Limb (tissue), 2 donors: ENCODE data around the gene RPL35A.
"Not testable (repeated sequence)": the region's sequence is repeated elsewhere in the genome, so short reads cannot be mapped to it uniquely, and the experiment has no call there.

ENCODE experiments used
- DNase-seq, 2 donors: peaks; one replicate each; pipeline ENCODE4 v3.0.0-alpha.2; 2016; ENCODE audit errors: extremely low spot score in 2 of 2

The RPL35A gene

GRCh38 chr3:197949778-197950676 is at the start of gene RPL35A:
Gene RPL35A, plus strand, starts transcription at chr3:197950190. Its CDS starts 778 bp downstream, at chr3:197950968.
- DNase-seq, result peak; percentile 93 to 98

DNA sequence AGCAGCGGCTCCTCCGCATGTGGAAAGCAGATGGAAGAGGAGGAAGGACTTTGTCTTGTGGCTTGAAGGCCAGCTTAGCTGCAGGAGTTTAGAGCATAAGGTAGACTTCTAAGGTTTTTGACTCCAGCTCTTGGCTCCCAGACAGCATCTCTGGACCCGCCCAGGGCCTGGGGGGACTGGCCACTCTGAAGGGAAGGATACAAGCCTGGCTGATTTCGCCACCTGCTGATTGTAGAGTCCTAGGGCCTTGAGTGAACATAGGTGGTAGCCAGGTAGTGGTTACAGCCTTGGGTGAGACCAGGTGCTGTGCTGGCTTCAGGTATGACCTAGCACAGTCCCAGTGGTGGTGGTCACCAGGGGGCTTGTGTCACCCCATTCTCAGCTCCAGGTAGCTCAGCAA is 48.4 kb upstream of the RPL35A start:
- DNase-seq, result no peak

- DNase-seq, result peak; percentile 69 to 86
These were observed 43.8 kb upstream of the RPL35A start for GRCh38 chr3:197906023-197906849.

GRCh38 chr3:197906850-197907187 is 43.2 kb upstream of the RPL35A start:
- DNase-seq, result no peak

- no peak for DNase-seq
These were observed 42.8 kb upstream of the RPL35A start for GRCh38 chr3:197907196-197907595.

DNA sequence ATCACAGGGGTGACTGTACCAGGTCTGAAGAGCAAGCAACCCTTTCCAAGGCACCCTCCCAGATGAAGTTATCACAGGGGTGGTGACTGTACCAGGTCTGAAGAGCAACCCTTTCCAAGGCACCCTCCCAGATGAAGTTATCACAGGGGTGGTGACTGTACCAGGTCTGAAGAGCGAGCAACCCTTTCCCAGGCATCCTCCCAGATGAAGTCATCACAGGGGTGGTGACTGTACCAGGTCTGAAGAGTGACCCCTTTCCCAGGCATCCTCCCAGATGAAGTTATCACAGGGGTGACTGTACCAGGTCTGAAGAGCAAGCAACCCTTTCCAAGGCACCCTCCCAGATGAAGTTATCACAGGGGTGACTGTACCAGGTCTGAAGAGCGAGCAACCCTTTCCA is 41.4 kb upstream of the RPL35A start:
- not testable (repeated sequence) for DNase-seq

- no peak for DNase-seq
These were observed 40.9 kb upstream of the RPL35A start for GRCh38 chr3:197908957-197909701.

- DNase-seq, result no peak
These were observed 37.1 kb upstream of the RPL35A start for GRCh38 chr3:197912741-197913476.

DNA sequence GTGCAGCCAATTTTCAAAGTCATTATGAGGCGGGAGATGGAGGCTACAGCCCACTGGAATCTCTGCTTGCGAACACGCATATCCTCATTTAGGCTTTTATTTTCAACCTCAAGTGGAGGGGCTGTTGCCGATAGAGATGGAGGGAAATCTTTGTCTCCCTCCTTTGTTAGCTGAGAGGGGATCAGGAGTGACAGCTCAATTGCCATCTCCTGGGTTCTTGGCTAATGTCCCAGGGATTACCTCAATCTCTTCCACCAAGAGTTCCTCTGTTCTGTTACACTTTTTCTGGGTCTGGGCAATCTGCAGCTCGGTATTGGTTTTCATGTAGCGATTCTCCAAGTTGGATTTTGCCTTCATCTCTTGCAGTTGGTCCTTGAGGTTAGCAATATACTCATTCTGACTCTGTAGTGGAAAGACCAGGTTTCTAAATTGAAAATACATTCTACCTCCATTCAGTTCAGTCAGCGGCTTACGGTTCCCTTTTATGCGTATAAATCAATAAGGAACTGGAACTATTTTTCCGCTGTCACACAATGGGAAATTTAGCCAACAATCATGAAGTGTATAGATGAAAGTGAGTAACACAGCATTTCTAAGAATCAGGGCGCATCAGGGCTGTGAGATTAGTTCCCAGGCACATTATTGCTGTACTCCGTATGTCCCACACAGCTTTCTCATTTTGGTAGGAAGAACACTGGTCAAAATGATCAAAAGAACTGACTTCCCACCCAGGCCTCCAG is 36.2 kb upstream of the RPL35A start:
- DNase-seq, result no peak

DNA sequence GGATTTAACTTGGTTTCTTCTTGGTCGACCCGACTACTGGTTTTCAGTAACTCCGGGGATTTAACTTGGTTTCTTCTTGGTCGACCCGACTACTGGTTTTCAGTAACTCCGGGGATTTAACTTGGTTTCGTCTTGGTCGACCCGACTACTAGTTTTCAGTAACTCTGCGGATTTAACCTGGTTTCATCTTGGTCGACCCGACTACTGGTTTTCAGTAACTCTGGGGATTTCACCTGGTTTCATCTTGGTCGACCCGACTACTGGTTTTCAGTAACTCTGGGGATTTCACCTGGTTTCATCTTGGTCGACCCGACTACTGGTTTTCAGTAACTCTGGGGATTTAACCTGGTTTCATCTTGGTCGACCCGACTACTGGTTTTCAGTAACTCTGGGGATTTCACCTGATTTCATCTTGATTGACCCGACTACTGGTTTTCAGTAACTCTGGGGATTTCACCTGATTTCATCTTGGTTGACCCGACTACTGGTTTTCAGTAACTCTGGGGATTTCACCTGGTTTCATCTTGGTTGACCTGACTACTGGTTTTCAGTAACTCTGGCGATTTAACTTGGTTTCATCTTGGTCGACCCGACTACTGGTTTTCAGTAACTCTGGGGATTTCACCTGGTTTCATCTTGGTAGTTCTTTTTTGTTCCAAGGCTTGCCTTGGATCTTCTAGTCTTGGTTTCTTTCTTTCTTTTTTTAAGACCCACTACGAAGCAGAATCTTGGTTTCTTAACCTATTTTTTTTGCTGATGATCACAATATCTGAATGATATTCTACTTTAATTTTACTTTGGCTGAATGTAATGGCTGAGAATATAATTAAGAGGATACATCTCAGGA is 28.3 kb upstream of the RPL35A start:
- DNase-seq, result not testable (repeated sequence)

DNA sequence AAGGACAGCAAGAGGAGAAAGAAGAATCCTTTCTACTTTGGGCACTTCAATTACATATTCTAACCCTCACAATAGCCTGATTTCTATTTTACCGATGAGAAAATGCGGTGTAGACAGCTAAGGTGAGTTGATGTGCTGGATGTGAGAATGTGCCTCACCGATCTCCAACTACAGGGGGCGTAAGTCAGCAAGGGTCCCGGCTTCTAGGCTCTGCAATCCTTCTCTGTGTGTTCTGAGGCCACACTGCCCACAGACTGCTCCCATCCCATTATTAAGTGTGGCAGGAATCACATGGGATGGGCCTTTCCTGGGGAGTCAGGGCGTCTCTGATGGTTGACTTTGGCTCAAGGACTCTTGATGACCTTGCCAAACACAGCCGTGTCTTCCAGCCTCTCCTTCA is 23.6 kb upstream of the RPL35A start:
- DNase-seq, result no peak

GRCh38 chr3:197927578-197927977 is 22.4 kb upstream of the RPL35A start:
- not testable (repeated sequence) for DNase-seq

DNA sequence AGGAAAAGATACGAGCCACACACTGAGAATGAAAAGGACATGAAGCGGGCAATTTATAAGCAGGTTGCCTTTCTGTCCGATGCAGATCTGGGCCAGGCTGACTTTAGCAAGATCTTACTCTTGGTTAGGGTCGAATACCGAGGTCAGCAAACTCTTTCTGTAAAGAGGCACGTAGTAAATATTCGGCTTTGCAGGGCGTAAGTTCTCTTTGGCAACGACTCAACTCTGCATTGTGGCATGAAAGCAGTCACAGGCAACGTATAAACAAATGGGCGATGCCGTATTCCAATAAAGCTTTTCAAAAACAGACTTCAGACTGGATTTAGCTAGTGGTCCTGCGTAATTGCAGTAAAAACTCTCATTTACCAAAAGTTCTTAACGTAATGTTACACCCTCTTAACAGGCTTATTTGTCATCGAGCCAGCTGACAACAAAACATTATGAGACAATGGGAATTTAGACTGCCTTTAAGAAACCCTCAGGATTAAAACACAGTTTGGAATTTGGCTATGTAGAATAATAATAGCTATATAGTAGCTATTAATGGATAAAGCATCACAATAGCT is 13.1 kb upstream of the RPL35A start:
- DNase-seq, result no peak

DNA sequence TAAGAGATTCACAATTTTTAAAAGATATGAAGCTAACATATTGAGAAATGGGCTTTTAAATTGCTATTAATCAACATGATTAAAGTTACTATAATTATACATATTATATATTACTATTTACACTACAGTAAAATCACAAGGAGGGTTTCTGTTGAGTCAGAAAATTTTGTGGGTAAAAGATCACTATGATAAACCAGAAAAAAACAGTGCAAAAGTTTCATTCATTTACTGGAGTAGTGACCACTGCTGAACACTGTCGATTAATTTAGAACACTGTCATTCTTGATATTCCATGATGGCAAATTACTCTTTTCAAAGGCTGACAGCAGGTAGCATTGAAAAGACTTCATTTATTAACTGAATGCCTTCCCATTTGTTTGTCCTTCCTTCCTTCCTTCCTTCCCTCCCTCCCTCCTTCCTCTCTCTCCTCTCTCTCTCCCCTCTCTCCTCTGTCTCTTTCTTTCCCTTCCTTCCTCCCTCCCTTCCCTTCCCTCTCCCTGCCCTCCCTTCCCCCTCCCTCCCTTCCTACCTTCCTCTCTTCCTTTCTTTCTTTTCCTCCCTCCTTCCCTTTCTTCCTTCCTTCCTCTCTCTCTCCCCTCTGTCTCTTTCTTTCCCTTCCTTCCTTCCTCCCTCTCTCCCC is 9.1 kb upstream of the RPL35A start:
- no peak for DNase-seq

GRCh38 chr3:197942956-197943556 is 6.9 kb upstream of the RPL35A start:
- DNase-seq, result no peak

DNA sequence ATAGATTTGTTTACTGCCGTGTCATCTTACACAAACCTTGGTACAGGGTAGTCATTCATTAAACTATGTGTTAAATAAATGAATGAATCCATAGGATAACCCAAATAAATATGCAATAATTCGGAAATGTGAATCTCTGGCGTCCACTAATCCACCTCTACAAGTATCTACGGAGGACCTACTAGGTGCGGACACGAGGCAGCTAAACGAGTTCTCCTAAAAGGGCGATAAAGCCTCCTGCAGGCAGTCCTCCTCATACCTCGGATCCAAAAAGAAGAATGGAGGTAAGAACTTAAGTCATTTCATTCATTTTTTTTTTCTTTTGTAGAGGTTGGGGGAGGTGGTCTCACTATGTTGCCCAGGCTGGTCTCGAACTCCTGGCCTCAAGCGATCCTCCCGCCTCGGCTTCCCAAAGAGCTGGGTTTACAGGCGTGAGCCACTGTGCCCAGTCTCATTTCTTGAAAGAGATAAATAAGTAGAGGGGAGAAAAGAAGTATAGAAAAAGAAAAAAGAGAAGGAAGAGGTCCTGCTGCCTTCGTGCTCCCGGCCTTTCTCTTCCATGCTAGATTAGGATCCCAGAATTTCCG is 706 bp upstream of the RPL35A start:
- no peak for DNase-seq

- no peak for DNase-seq
These were observed 679 bp downstream of the RPL35A start for GRCh38 chr3:197950677-197951061.
